ENCODE measurements around the gene MORC1. TPM values are rescaled to one million over a fixed set of nuclear protein-coding genes. Genes with fewer than 3 reads are reported as not detected.
"Not testable (repeated sequence)": the region's sequence is repeated elsewhere in the genome, so short reads cannot be mapped to it uniquely, and the experiment has no call there.

Gene MORC1
- not detected for polyA plus RNA-seq

DNA sequence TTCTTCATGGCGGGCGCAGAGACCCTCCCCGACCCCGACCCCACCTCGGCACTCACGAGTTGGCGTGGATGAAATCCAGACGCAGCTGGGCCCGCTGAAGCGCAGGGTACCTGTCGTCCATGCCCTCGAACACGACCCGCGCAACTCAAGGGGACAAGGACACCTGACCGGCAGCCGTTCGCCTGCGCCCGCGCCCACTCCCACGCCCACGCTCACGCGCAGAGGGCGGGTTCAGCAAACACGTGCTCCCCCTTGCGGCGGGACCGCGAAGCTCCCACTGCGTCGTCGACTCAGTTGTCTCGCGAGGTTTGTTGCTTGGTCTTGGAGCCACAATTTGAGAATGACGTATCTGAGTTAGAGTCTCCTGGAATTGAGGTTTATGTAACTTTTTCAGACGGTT is at the start of gene MORC1:
Gene MORC1 (minus strand): TSS at position 196 of the 400 bp plus-strand sequence. CDS start 75 bp downstream, at position 121.
- Mint-ChIP-seq H3K36me3 (no peaks in the 10 kb centered on the region), H3K9me3 (peaks cover 0 to 13% (median 3%) of the 10 kb centered on the region in 6 donors), H3K27ac (no peak within 1 kb of the TSS), H3K4me1 (no peaks in the 10 kb centered on the region), H3K27me3 (ENCODE audit: low read depth in 3 of 3) (peaks cover 0 to 2% (median 2%) of the 10 kb centered on the region in 3 donors), H3K4me3 (no peak within 1 kb of the TSS)
- DNase-seq: no peak

DNA sequence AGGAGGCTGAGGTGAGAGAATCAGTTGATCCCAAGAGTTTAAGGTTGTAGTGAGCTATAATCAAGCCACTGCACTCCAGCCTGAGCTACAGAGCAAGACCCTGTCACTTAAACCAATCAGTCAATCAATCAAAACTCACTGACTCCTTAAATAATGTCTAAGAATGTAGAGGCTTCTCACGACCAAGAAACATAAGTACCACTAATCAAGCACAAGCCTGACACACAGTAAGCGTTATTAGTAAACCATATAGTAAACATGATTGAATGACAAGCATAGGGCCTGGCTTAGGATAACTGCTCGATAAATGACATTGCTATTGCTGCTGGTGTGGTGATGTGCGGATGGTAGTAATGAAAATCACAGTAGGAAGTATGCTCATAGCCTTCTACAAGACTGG is 48.0 kb upstream of the MORC1 start:
- Mint-ChIP-seq H3K36me3 (no peaks in the 10 kb centered on the region), H3K27ac (no peak overlapping the region), H3K4me3 (no peak overlapping the region), H3K4me1 (no peaks in the 10 kb centered on the region), H3K9me3 (peaks cover 0 to 7% (median under 1%) of the 10 kb centered on the region in 6 donors), H3K27me3 (ENCODE audit: low read depth in 3 of 3) (peaks cover 0 to 2% (median 0%) of the 10 kb centered on the region in 3 donors)
- no peak for DNase-seq

DNA sequence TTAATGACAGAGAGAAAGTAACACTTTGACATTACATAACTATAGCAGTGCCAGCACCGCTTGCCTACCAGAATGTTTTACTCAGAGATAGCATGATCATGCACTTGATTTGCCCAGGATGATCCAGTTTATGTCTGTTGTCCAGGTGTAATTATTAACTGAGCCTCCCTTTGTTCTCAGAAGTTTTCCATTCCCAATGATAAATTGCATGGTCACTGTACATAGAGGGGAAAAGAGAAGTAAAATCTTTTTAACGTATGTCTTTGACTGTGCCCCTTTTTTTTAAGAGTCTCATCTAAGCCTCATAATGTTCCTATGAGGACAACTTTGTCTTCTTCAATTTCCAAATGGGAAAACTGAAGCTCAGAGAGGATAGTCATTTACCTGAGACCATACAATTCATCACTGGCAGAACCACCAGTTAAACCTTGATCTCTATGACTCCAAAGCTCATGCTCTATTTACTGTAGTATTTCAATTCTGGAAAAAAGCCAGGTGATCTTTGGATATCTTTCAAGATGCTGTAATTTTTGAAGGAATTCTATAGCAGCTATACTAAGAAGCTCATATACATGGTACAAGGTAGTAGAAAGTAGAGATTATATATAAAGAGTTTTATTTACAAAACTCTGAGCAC is 43.7 kb upstream of the MORC1 start:
- H3K27me3 Mint-ChIP-seq (ENCODE audit: low read depth in 3 of 3): peaks cover 0 to 5% (median 0%) of the 10 kb centered on the region in 3 donors
- DNase-seq: no peak
- no peaks in the 10 kb centered on the region for H3K4me1 Mint-ChIP-seq
- H3K36me3 Mint-ChIP-seq: no peaks in the 10 kb centered on the region
- no peak overlapping the region for H3K4me3 Mint-ChIP-seq
- H3K27ac Mint-ChIP-seq: no peak overlapping the region
- peaks cover 0 to 7% (median 3%) of the 10 kb centered on the region in 6 donors for H3K9me3 Mint-ChIP-seq

DNA sequence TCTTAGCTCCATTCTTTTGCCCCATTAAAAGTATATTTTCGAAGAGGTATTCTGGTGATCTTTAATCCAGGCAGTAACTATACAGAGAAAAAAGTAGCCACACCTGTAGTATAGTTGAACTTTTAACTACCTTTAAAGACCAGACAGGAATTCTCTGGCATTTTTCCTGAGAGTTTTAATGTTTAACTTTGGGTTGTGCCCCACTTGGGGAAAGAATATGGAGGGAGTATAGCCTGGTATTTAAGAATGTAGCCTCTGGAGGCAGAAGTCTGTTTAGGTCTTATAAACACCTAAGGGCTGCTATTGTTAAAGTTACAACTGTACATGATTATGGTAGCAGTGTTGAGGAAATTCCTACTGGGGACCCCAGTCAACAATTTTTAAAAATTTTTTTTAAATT is 37.9 kb upstream of the MORC1 start:
- Mint-ChIP-seq H3K36me3 (no peaks in the 10 kb centered on the region), H3K9me3 (peaks cover 0 to 10% (median 1%) of the 10 kb centered on the region in 6 donors), H3K4me3 (no peak overlapping the region), H3K27ac (no peak overlapping the region), H3K27me3 (ENCODE audit: low read depth in 3 of 3) (peaks cover 0 to 2% (median 2%) of the 10 kb centered on the region in 3 donors), H3K4me1 (no peaks in the 10 kb centered on the region)
- no peak for DNase-seq

DNA sequence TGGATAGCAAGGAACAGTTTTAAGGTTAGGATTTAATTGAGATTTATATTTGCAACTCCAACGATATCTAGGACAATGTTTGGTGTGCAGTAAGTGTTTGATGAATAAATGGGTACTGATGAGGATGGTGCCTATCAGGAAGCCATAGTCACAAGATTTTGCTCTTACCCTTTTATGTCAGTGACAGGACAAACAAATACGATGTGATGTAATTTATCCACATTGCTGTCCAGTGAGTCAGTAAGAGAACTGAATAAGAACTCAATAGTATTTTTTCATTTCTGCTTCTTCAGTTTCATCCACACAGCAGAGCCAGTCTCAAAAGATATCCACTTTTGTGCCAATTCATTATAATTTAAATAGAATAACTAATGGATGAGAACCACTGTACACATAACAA is 37.0 kb upstream of the MORC1 start:
- DNase-seq: no peak
- H3K9me3 Mint-ChIP-seq: peaks cover 0 to 7% (median under 1%) of the 10 kb centered on the region in 6 donors
- H3K27ac Mint-ChIP-seq: no peak overlapping the region
- H3K27me3 Mint-ChIP-seq (ENCODE audit: low read depth in 3 of 3): peaks cover 0 to 2% (median 0%) of the 10 kb centered on the region in 3 donors
- H3K36me3 Mint-ChIP-seq: no peaks in the 10 kb centered on the region
- no peak overlapping the region for H3K4me3 Mint-ChIP-seq
- H3K4me1 Mint-ChIP-seq: no peaks in the 10 kb centered on the region

- peaks cover 0 to 2% (median 0%) of the 10 kb centered on the region in 3 donors for H3K27me3 Mint-ChIP-seq (ENCODE audit: low read depth in 3 of 3)
- H3K4me1 Mint-ChIP-seq: no peaks in the 10 kb centered on the region
- no peaks in the 10 kb centered on the region for H3K36me3 Mint-ChIP-seq
- no peak overlapping the region for H3K4me3 Mint-ChIP-seq
- peaks cover 0 to 5% (median under 1%) of the 10 kb centered on the region in 6 donors for H3K9me3 Mint-ChIP-seq
- no peak for DNase-seq
- no peak overlapping the region for H3K27ac Mint-ChIP-seq
Measured at GRCh38 chr3:109152320-109152719, 34.4 kb upstream of the MORC1 start.

GRCh38 chr3:109149078-109149477 is 31.1 kb upstream of the MORC1 start:
- no peak overlapping the region for H3K27ac Mint-ChIP-seq
- no peak for DNase-seq
- no peaks in the 10 kb centered on the region for H3K36me3 Mint-ChIP-seq
- no peaks in the 10 kb centered on the region for H3K4me1 Mint-ChIP-seq
- H3K4me3 Mint-ChIP-seq: no peak overlapping the region
- H3K27me3 Mint-ChIP-seq (ENCODE audit: low read depth in 3 of 3): peaks cover 0 to 1% (median 0%) of the 10 kb centered on the region in 3 donors
- H3K9me3 Mint-ChIP-seq: peaks cover 0 to 5% (median 2%) of the 10 kb centered on the region in 6 donors

- H3K36me3 Mint-ChIP-seq: no peaks in the 10 kb centered on the region
- peaks cover 2 to 3% (median 2%) of the 10 kb centered on the region in 3 donors for H3K27me3 Mint-ChIP-seq (ENCODE audit: low read depth in 3 of 3)
- no peak overlapping the region for H3K4me3 Mint-ChIP-seq
- H3K4me1 Mint-ChIP-seq: no peaks in the 10 kb centered on the region
- H3K9me3 Mint-ChIP-seq: peaks cover 0 to 5% (median 0%) of the 10 kb centered on the region in 6 donors
- DNase-seq: no peak
- H3K27ac Mint-ChIP-seq: no peak overlapping the region
Measured at GRCh38 chr3:109143646-109144045, 25.7 kb upstream of the MORC1 start.

- DNase-seq: no peak
- H3K27ac Mint-ChIP-seq: no peak overlapping the region
- H3K27me3 Mint-ChIP-seq (ENCODE audit: low read depth in 3 of 3): peaks cover 2% of the 10 kb centered on the region in 3 donors
- H3K4me3 Mint-ChIP-seq: no peak overlapping the region
- no peaks in the 10 kb centered on the region for H3K4me1 Mint-ChIP-seq
- H3K9me3 Mint-ChIP-seq: peaks cover 0 to 4% (median 0%) of the 10 kb centered on the region in 6 donors
- H3K36me3 Mint-ChIP-seq: no peaks in the 10 kb centered on the region
Measured at GRCh38 chr3:109140318-109140717, 22.4 kb upstream of the MORC1 start.

DNA sequence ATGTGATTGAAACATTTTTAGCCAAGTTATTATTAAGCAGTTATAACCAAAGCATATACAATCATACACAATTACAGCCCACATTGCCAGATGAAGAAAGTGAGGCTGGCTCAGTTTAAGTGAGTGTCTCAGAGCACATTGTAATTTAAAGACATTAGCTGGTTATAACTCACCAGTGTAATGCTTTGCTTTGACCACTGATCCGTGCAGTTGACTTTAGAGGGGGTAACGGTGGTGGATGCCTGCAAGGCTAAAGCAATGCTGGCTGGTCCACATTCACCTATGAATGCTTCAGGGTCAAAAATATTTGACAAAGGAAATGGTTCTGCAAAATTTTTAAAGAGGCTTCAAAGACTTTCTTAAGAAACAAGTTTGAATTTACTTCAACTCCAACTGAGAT is 19.8 kb upstream of the MORC1 start:
- Mint-ChIP-seq H3K36me3 (no peaks in the 10 kb centered on the region), H3K4me3 (no peak overlapping the region), H3K27ac (no peak overlapping the region), H3K9me3 (peaks cover 0 to 3% (median 0%) of the 10 kb centered on the region in 6 donors), H3K27me3 (ENCODE audit: low read depth in 3 of 3) (peaks cover 2% of the 10 kb centered on the region in 3 donors), H3K4me1 (no peaks in the 10 kb centered on the region)
- no peak for DNase-seq

GRCh38 chr3:109136523-109136922 is 18.6 kb upstream of the MORC1 start, which contains the start of gene C3orf85:
C3orf85 (plus strand) TSS chr3:109136719; CDS start chr3:109136848, 129 bp downstream.
- H3K27me3 Mint-ChIP-seq (ENCODE audit: low read depth in 3 of 3): peaks cover 2 to 3% (median 2%) of the 10 kb centered on the region in 3 donors
- no peak within 1 kb of the TSS for H3K4me3 Mint-ChIP-seq
- H3K27ac Mint-ChIP-seq: no peak within 1 kb of the TSS

DNA sequence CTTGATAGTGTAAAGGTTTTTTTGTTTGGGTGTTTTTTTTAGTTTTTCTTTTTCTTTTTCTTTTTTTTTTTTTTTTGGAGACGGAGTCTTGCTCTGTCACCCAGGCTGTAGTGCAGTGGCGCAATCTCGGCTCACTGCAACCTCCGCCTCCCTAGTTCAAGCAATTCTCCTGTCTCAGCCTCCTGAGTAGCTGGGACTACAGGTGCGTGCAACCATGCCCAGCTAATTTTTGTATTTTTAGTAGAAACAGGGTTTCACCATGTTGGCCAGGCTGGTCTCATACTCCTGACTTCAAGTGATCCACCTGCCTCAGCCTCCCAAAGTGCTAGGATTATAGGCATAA is 15.5 kb upstream of the MORC1 start:
- not testable (repeated sequence) for H3K27me3 Mint-ChIP-seq (ENCODE audit: low read depth in 3 of 3); H3K4me1 Mint-ChIP-seq; DNase-seq; H3K9me3 Mint-ChIP-seq; H3K4me3 Mint-ChIP-seq; H3K27ac Mint-ChIP-seq; H3K36me3 Mint-ChIP-seq

More at GRCh38 chr3:109136523-109136922, 18.6 kb upstream of the MORC1 start, which contains the start of gene C3orf85:
- peaks cover 0 to 2% (median 0%) of the 10 kb centered on the region in 6 donors for H3K9me3 Mint-ChIP-seq
- no peak for DNase-seq
- H3K36me3 Mint-ChIP-seq: no peaks in the 10 kb centered on the region
- no peaks in the 10 kb centered on the region for H3K4me1 Mint-ChIP-seq

DNA sequence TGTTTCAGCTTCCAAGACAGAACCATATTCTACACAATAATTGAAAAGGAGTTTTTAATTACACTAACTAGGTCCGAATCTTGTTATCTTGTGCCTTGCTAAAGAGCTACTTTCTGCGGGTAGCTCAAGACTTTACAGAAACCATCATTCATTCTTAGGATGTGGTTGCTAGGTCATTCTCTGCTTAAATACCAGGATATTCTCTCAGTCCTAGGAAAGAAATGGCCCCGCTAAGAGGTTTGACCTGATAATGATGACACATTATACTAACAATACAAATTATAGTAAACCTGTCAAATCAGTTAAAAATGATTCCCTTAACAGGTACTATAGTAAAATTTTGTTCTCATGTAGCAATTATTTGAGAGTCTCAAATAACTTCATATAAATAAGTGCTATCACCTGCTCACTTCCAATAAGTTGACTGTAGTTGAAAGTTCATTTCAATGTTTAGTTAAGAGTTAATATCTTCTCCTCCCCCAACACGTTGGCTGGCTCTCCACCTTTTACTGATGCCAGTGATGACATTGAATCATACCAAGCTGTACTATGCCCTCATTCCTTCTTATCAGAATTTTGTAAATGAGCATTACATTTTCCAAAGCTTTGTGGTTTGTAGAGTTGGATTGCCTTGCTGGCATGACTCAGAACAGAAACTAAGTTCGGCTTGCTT is 15.0 kb upstream of the MORC1 start:
- DNase-seq: no peak

GRCh38 chr3:109131276-109131675 is 13.3 kb upstream of the MORC1 start:
- Mint-ChIP-seq H3K9me3 (peaks cover 0 to 2% (median 0%) of the 10 kb centered on the region in 6 donors), H3K4me1 (no peaks in the 10 kb centered on the region), H3K27me3 (ENCODE audit: low read depth in 3 of 3) (peaks cover 0 to 1% (median 0%) of the 10 kb centered on the region in 3 donors), H3K36me3 (no peaks in the 10 kb centered on the region), H3K4me3 (no peak overlapping the region), H3K27ac (no peak overlapping the region)
- DNase-seq: no peak

More for the DNA sequence above, 15.0 kb upstream of the MORC1 start:
- H3K4me1 Mint-ChIP-seq: no peaks in the 10 kb centered on the region
- H3K9me3 Mint-ChIP-seq: peaks cover 0 to 2% (median 0%) of the 10 kb centered on the region in 6 donors
- no peak overlapping the region for H3K4me3 Mint-ChIP-seq
- H3K27me3 Mint-ChIP-seq (ENCODE audit: low read depth in 3 of 3): peaks cover 0 to 1% (median 0%) of the 10 kb centered on the region in 3 donors
- H3K27ac Mint-ChIP-seq: no peak overlapping the region
- H3K36me3 Mint-ChIP-seq: no peaks in the 10 kb centered on the region
